Psoas muscle (tissue), 8 donors: Measurements from ENCODE around the gene AP1B1. TPM values are rescaled to one million over a fixed set of nuclear protein-coding genes. Genes with fewer than 3 reads are reported as not detected.

Experiments
- ATAC-seq, 4 donors: fragments of 200-7000 bp; cut with Tn5 transposase; one replicate each; pipeline ENCODE4 v1.9.1; 2020; ENCODE audit warnings: moderate library complexity in 3 of 4, mild to moderate bottlenecking in 2 of 4
- DNase-seq, 2 donors: peaks; one replicate each; pipeline ENCODE4 v3.0.0-alpha.2; 2020
- H3K27ac ChIP-seq: fragments of 200-600 bp; one replicate; pipeline ENCODE4 v1.8.0; 2022
- H3K27me3 ChIP-seq, 3 donors: fragments of 200-600 bp in 1 of 3; one replicate each; pipeline versions ENCODE4 v1.6.1 to v1.8.0; 2013 to 2022; ENCODE audit warnings: low read length in 2 of 3, mild to moderate bottlenecking in 2 of 3, moderate library complexity in 1 of 3; ENCODE audit not compliant: insufficient read depth in 3 of 3
- H3K36me3 ChIP-seq, 2 donors: fragments of 200-600 bp in 1 of 2; one replicate each; pipeline versions ENCODE4 v1.6.1 to v1.8.0; 2013 to 2022; ENCODE audit warnings: low read depth in 1 of 2, mild to moderate bottlenecking in 1 of 2, moderate library complexity in 1 of 2; ENCODE audit not compliant: insufficient read depth in 1 of 2
- H3K4me1 ChIP-seq: fragments of 200-600 bp; one replicate; pipeline ENCODE4 v1.8.0; 2022
- H3K4me3 ChIP-seq: fragments of 200-600 bp; one replicate; pipeline ENCODE4 v1.8.0; 2022; ENCODE audit warnings: mild to moderate bottlenecking
- H3K9me3 ChIP-seq: fragments of 200-600 bp; one replicate; pipeline ENCODE4 v1.8.0; 2022
- WGBS, 3 donors: extraction: QIAGEN DNeasy Blood & Tissue Kit; methylation state at CpG; one replicate each; pipeline versions ENCODE4 v1.1.6 to v1.1.7; 2013; 5-methylcytosine and 5-hydroxymethylcytosine counted together
- intact Hi-C, 2 donors: fragments of 100-400 bp; cut with DNase I; formaldehyde crosslinking; loops; one replicate each; pipeline versions ENCODE4 v1.11.0 to v1.14.2; 2022
- polyA plus RNA-seq, 3 donors: library from polyadenylated mRNA; stranded (reverse); fragments of 200-250 nt; gene quantifications; one replicate each; pipeline ENCODE4 v1.2.3, GENCODE V29; 2013
- total RNA-seq, 4 donors: library from RNA; stranded (reverse); fragmentation: NEBNext Ultra II Directional in 2 of 4; extraction: Animal tissue kit (Norgen Biotek cat#: 25700) in 2 of 4; gene quantifications; one replicate each; pipeline versions ENCODE4 v1.2.1 to v1.2.4, GENCODE V29; 2021 to 2023
- TF ChIP-seq, protein P1 (sequence below): fragments of 200-600 bp; IDR thresholded peaks from one replicate; pipeline ENCODE4 v1.8.0; 2022; ENCODE audit warnings: antibody characterized with exemption
- donor health status: healthy with polysubstance abuse.
- donor health status: DM: no; HTN: no; CAD: no; lungs with moderate emphysema.
- donor health status: Bipolar disorder and iron deficiency.
- donor health status: healthy.
- donor health status: DM: yes; HTN: yes; CAD: no.
- donor health status: DM: no; HTN: no; CAD: no.
- donor health status: DM: no; HTN: no; CAD: no.
- donor health status: DM: yes; HTN: yes; CAD: no.

Gene AP1B1
- total and polyA plus RNA-seq, 7 donors: 17.5 to 35.3 (median 30.6) TPM

DNA sequence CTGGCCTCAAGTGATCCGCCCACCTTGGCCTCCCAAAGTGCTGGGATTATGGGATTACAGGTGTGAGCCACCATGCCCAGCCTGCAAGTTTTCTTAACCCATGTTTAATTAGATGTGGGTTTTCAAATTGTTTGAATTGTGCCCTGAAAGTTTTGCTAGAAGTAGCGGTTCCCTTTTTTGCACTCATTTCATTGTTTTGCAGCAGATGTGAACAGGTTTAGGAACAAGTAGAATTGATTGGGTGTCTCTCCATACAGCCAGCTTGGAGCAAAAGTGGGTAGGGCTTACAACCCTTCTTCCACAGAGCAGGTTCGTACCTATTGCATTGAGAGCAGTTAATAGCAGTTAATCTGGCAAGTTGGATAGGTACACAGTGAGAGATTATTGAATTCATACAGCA, 104.2 kb downstream of the AP1B1 start:
- TF ChIP-seq, protein P1, sequence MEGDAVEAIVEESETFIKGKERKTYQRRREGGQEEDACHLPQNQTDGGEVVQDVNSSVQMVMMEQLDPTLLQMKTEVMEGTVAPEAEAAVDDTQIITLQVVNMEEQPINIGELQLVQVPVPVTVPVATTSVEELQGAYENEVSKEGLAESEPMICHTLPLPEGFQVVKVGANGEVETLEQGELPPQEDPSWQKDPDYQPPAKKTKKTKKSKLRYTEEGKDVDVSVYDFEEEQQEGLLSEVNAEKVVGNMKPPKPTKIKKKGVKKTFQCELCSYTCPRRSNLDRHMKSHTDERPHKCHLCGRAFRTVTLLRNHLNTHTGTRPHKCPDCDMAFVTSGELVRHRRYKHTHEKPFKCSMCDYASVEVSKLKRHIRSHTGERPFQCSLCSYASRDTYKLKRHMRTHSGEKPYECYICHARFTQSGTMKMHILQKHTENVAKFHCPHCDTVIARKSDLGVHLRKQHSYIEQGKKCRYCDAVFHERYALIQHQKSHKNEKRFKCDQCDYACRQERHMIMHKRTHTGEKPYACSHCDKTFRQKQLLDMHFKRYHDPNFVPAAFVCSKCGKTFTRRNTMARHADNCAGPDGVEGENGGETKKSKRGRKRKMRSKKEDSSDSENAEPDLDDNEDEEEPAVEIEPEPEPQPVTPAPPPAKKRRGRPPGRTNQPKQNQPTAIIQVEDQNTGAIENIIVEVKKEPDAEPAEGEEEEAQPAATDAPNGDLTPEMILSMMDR: no peak
- peaks cover 18 to 100% of the 10 kb centered on the region in 2 donors for H3K36me3 ChIP-seq
- intact Hi-C loops: loop anchor here in 1 of 2 donors (10.0 kb wide), 1 partner anchor 241 kb away; no protein-coding TSS in a partner anchor

DNA sequence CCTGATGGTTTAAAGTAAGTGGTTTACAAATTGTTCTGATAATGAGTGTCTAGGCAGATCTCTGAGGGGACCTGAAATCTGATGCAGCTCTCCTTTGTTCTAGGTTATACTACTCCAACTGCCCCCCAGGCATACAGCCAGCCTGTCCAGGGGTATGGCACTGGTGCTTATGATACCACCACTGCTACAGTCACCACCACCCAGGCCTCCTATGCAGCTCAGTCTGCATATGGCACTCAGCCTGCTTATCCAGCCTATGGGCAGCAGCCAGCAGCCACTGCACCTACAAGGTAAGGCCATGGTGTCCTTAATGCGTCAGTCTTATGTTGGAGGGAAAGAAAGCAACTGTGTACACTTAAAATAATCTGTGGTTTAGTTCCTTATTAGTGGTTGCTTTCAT, 110.4 kb downstream of the AP1B1 start:
- 98 to 100% (median 100%) methylated on average over 1 of the region's 1 CpG for WGBS, 3 donors
- no peak for ATAC-seq

More for the DNA sequence above, 104.2 kb downstream of the AP1B1 start:
- Histone ChIP-seq H3K27me3 (no peaks in the 10 kb centered on the region), H3K27ac (no peak overlapping the region), H3K4me3 (no peak overlapping the region), H3K4me1 (peaks cover 11% of the 10 kb centered on the region), H3K9me3 (no peaks in the 10 kb centered on the region)
- 92 to 95% (median 94%) methylated on average over 3 of the region's 3 CpGs for WGBS, 3 donors
- DNase-seq: no peak
- no peak for ATAC-seq

More for the DNA sequence above, 110.4 kb downstream of the AP1B1 start:
- no peak overlapping the region for H3K27ac ChIP-seq
- H3K27me3 ChIP-seq: no peaks in the 10 kb centered on the region
- H3K4me3 ChIP-seq: no peak overlapping the region
- intact Hi-C loops: no loop called here
- TF ChIP-seq, protein P1: no peak
- H3K9me3 ChIP-seq: no peaks in the 10 kb centered on the region
- H3K4me1 ChIP-seq: peaks cover 42% of the 10 kb centered on the region
- DNase-seq: no peak
- H3K36me3 ChIP-seq: peaks cover 18 to 100% of the 10 kb centered on the region in 2 donors

Other genes with a start within 250 kb of the AP1B1 start
- gene EMID1, start 182.7 kb downstream of the AP1B1 start, total RNA-seq: 1 to 10 TPM in 2 of 4 donors, under 1 TPM in 2; 0.34 to 1.3 (median 0.73) TPM
- gene EMID1, start 182.7 kb downstream of the AP1B1 start, polyA plus RNA-seq: under 1 TPM; 0.13 to 0.59 (median 0.58) TPM
- gene RHBDD3, start 120.6 kb downstream of the AP1B1 start, total RNA-seq: 10 to 100 TPM; 10.6 to 26.7 (median 16.2) TPM
- 10 to 100 TPM; 20.3 to 36.5 (median 32.4) TPM for gene RHBDD3, start 120.6 kb downstream of the AP1B1 start, polyA plus RNA-seq
- 100 to 1,000 TPM in 3 of 4 donors, 10 to 100 TPM in 1; 78.5 to 230 (median 156) TPM for gene EWSR1, start 120.3 kb downstream of the AP1B1 start, total RNA-seq
- gene EWSR1, start 120.3 kb downstream of the AP1B1 start, polyA plus RNA-seq: 100 to 1,000 TPM; 108 to 152 (median 127) TPM
- gene GAS2L1, start 81.9 kb downstream of the AP1B1 start, total RNA-seq: 1 to 10 TPM; 4.6 to 7.1 (median 5.7) TPM
- 10 to 100 TPM in 1 of 3 donors, 1 to 10 TPM in 2; 5.0 to 19.8 (median 5.1) TPM for gene GAS2L1, start 81.9 kb downstream of the AP1B1 start, polyA plus RNA-seq
- gene RASL10A, start 72.9 kb downstream of the AP1B1 start, total RNA-seq: 1 to 10 TPM in 2 of 4 donors, under 1 TPM in 2; 0.61 to 1.2 (median 0.95) TPM
- 1 to 10 TPM in 1 of 3 donors, under 1 TPM in 2; 0.32 to 3.3 (median 0.80) TPM for gene RASL10A, start 72.9 kb downstream of the AP1B1 start, polyA plus RNA-seq
- not detected for gene RFPL1, start 50.0 kb upstream of the AP1B1 start, total RNA-seq
- not detected for gene RFPL1, start 50.0 kb upstream of the AP1B1 start, polyA plus RNA-seq
- gene NEFH, start 91.6 kb upstream of the AP1B1 start, total RNA-seq: under 1 TPM; 0.08 to 0.54 (median 0.28) TPM
- under 1 TPM; 0.06 to 0.18 (median 0.14) TPM for gene NEFH, start 91.6 kb upstream of the AP1B1 start, polyA plus RNA-seq
- 10 to 100 TPM; 42.8 to 56.0 (median 47.5) TPM for gene THOC5, start 165.2 kb upstream of the AP1B1 start, total RNA-seq
- gene THOC5, start 165.2 kb upstream of the AP1B1 start, polyA plus RNA-seq: 10 to 100 TPM; 33.8 to 52.0 (median 40.5) TPM
- 1 to 10 TPM; 2.1 to 8.3 (median 3.0) TPM for gene NIPSNAP1, start 192.5 kb upstream of the AP1B1 start, total RNA-seq
- gene NIPSNAP1, start 192.5 kb upstream of the AP1B1 start, polyA plus RNA-seq: 1 to 10 TPM; 1.2 to 2.0 (median 1.3) TPM
- gene NF2, start 215.1 kb upstream of the AP1B1 start, total RNA-seq: 10 to 100 TPM; 43.2 to 59.7 (median 46.7) TPM
- 10 to 100 TPM; 12.8 to 33.7 (median 19.3) TPM for gene NF2, start 215.1 kb upstream of the AP1B1 start, polyA plus RNA-seq